Measurements from ENCODE around the gene PTPRH.

The PTPRH gene

GRCh38 chr19:55241935-55242464 lies 32.7 kb upstream of the PTPRH start:
- Histone ChIP-seq H3K4me1 (ENCODE audit: control insufficient read depth in 1 of 2, insufficient read depth in 2 of 2, low read length in 2 of 2) (peaks cover 0 to under 1% of the 10 kb centered on the region in 2 donors), H3K4me3 (ENCODE audit: low read depth in 1 of 2, low read length in 2 of 2) (no peak overlapping the region), H3K36me3 (ENCODE audit: control insufficient read depth in 1 of 2, insufficient read depth in 2 of 2, low read length in 2 of 2) (peaks cover 62 to 99% of the 10 kb centered on the region in 2 donors), H3K27me3 (ENCODE audit: low read depth, low read length) (no peaks in the 10 kb centered on the region), H3K27ac (ENCODE audit: low read length) (no peak overlapping the region), H3K9me3 (ENCODE audit: control insufficient read depth in 1 of 2, low read length in 2 of 2) (no peaks in the 10 kb centered on the region)

- no peaks in the 10 kb centered on the region for H3K4me1 ChIP-seq (ENCODE audit: control insufficient read depth in 1 of 2, insufficient read depth in 2 of 2, low read length in 2 of 2)
- H3K36me3 ChIP-seq (ENCODE audit: control insufficient read depth in 1 of 2, insufficient read depth in 2 of 2, low read length in 2 of 2): peaks cover 68 to 99% of the 10 kb centered on the region in 2 donors
- no peaks in the 10 kb centered on the region for H3K27me3 ChIP-seq (ENCODE audit: low read depth, low read length)
- no peak overlapping the region for H3K4me3 ChIP-seq (ENCODE audit: low read depth in 1 of 2, low read length in 2 of 2)
- no peak overlapping the region for H3K27ac ChIP-seq (ENCODE audit: low read length)
- no peaks in the 10 kb centered on the region for H3K9me3 ChIP-seq (ENCODE audit: control insufficient read depth in 1 of 2, low read length in 2 of 2)
Measured at GRCh38 chr19:55241143-55241934, 32.0 kb upstream of the PTPRH start.

GRCh38 chr19:55240713-55241020 lies 31.4 kb upstream of the PTPRH start:
- Histone ChIP-seq H3K9me3 (ENCODE audit: control insufficient read depth in 1 of 2, low read length in 2 of 2) (no peaks in the 10 kb centered on the region), H3K4me3 (ENCODE audit: low read depth in 1 of 2, low read length in 2 of 2) (no peak overlapping the region), H3K27me3 (ENCODE audit: low read depth, low read length) (no peaks in the 10 kb centered on the region), H3K27ac (ENCODE audit: low read length) (no peak overlapping the region), H3K36me3 (ENCODE audit: control insufficient read depth in 1 of 2, insufficient read depth in 2 of 2, low read length in 2 of 2) (peaks cover 69 to 99% of the 10 kb centered on the region in 2 donors), H3K4me1 (ENCODE audit: control insufficient read depth in 1 of 2, insufficient read depth in 2 of 2, low read length in 2 of 2) (no peaks in the 10 kb centered on the region)

- no peak overlapping the region for H3K27ac ChIP-seq (ENCODE audit: low read length)
- H3K36me3 ChIP-seq (ENCODE audit: control insufficient read depth in 1 of 2, insufficient read depth in 2 of 2, low read length in 2 of 2): peaks cover 70 to 96% of the 10 kb centered on the region in 2 donors
- no peaks in the 10 kb centered on the region for H3K4me1 ChIP-seq (ENCODE audit: control insufficient read depth in 1 of 2, insufficient read depth in 2 of 2, low read length in 2 of 2)
- no peaks in the 10 kb centered on the region for H3K9me3 ChIP-seq (ENCODE audit: control insufficient read depth in 1 of 2, low read length in 2 of 2)
- H3K4me3 ChIP-seq (ENCODE audit: low read depth in 1 of 2, low read length in 2 of 2): no peak overlapping the region
- no peaks in the 10 kb centered on the region for H3K27me3 ChIP-seq (ENCODE audit: low read depth, low read length)
Measured at GRCh38 chr19:55239004-55239403, 29.7 kb upstream of the PTPRH start.

GRCh38 chr19:55238030-55238429 lies 28.7 kb upstream of the PTPRH start:
- Histone ChIP-seq H3K27me3 (ENCODE audit: low read depth, low read length) (no peaks in the 10 kb centered on the region), H3K27ac (ENCODE audit: low read length) (no peak overlapping the region), H3K9me3 (ENCODE audit: control insufficient read depth in 1 of 2, low read length in 2 of 2) (no peaks in the 10 kb centered on the region), H3K36me3 (ENCODE audit: control insufficient read depth in 1 of 2, insufficient read depth in 2 of 2, low read length in 2 of 2) (peaks cover 66 to 93% of the 10 kb centered on the region in 2 donors), H3K4me1 (ENCODE audit: control insufficient read depth in 1 of 2, insufficient read depth in 2 of 2, low read length in 2 of 2) (no peaks in the 10 kb centered on the region), H3K4me3 (ENCODE audit: low read depth in 1 of 2, low read length in 2 of 2) (no peak overlapping the region)

- peaks cover 0 to 11% of the 10 kb centered on the region in 2 donors for H3K4me1 ChIP-seq (ENCODE audit: control insufficient read depth in 1 of 2, insufficient read depth in 2 of 2, low read length in 2 of 2)
- H3K36me3 ChIP-seq (ENCODE audit: control insufficient read depth in 1 of 2, insufficient read depth in 2 of 2, low read length in 2 of 2): peaks cover 39 to 85% of the 10 kb centered on the region in 2 donors
- H3K27me3 ChIP-seq (ENCODE audit: low read depth, low read length): no peaks in the 10 kb centered on the region
- no peak overlapping the region for H3K4me3 ChIP-seq (ENCODE audit: low read depth in 1 of 2, low read length in 2 of 2)
- no peaks in the 10 kb centered on the region for H3K9me3 ChIP-seq (ENCODE audit: control insufficient read depth in 1 of 2, low read length in 2 of 2)
- no peak overlapping the region for H3K27ac ChIP-seq (ENCODE audit: low read length)
Measured at GRCh38 chr19:55232986-55233385, 23.7 kb upstream of the PTPRH start.

- H3K36me3 ChIP-seq (ENCODE audit: control insufficient read depth in 1 of 2, insufficient read depth in 2 of 2, low read length in 2 of 2): peaks cover 32 to 79% of the 10 kb centered on the region in 2 donors
- H3K27me3 ChIP-seq (ENCODE audit: low read depth, low read length): no peaks in the 10 kb centered on the region
- H3K4me3 ChIP-seq (ENCODE audit: low read depth in 1 of 2, low read length in 2 of 2): no peak overlapping the region
- no peaks in the 10 kb centered on the region for H3K9me3 ChIP-seq (ENCODE audit: control insufficient read depth in 1 of 2, low read length in 2 of 2)
- H3K27ac ChIP-seq (ENCODE audit: low read length): no peak overlapping the region
- H3K4me1 ChIP-seq (ENCODE audit: control insufficient read depth in 1 of 2, insufficient read depth in 2 of 2, low read length in 2 of 2): peaks cover 0 to 16% of the 10 kb centered on the region in 2 donors
Measured at GRCh38 chr19:55232286-55232602, 22.9 kb upstream of the PTPRH start.

- Histone ChIP-seq H3K4me1 (ENCODE audit: control insufficient read depth in 1 of 2, insufficient read depth in 2 of 2, low read length in 2 of 2) (peaks cover 0 to 16% of the 10 kb centered on the region in 2 donors), H3K27me3 (ENCODE audit: low read depth, low read length) (no peaks in the 10 kb centered on the region), H3K4me3 (ENCODE audit: low read depth in 1 of 2, low read length in 2 of 2) (no peak overlapping the region), H3K36me3 (ENCODE audit: control insufficient read depth in 1 of 2, insufficient read depth in 2 of 2, low read length in 2 of 2) (peaks cover 26 to 79% of the 10 kb centered on the region in 2 donors), H3K27ac (ENCODE audit: low read length) (no peak overlapping the region), H3K9me3 (ENCODE audit: control insufficient read depth in 1 of 2, low read length in 2 of 2) (no peaks in the 10 kb centered on the region)
Measured at GRCh38 chr19:55231391-55232285, 22.3 kb upstream of the PTPRH start.

GRCh38 chr19:55230780-55231179 lies 21.5 kb upstream of the PTPRH start:
- Histone ChIP-seq H3K36me3 (ENCODE audit: control insufficient read depth in 1 of 2, insufficient read depth in 2 of 2, low read length in 2 of 2) (peaks cover 18 to 78% of the 10 kb centered on the region in 2 donors), H3K4me3 (ENCODE audit: low read depth in 1 of 2, low read length in 2 of 2) (no peak overlapping the region), H3K27ac (ENCODE audit: low read length) (no peak overlapping the region), H3K4me1 (ENCODE audit: control insufficient read depth in 1 of 2, insufficient read depth in 2 of 2, low read length in 2 of 2) (peaks cover 0 to 16% of the 10 kb centered on the region in 2 donors), H3K27me3 (ENCODE audit: low read depth, low read length) (no peaks in the 10 kb centered on the region), H3K9me3 (ENCODE audit: control insufficient read depth in 1 of 2, low read length in 2 of 2) (no peaks in the 10 kb centered on the region)

GRCh38 chr19:55230329-55230728 lies 21.0 kb upstream of the PTPRH start:
- H3K4me3 ChIP-seq (ENCODE audit: low read depth in 1 of 2, low read length in 2 of 2): no peak overlapping the region
- no peaks in the 10 kb centered on the region for H3K27me3 ChIP-seq (ENCODE audit: low read depth, low read length)
- no peak overlapping the region for H3K27ac ChIP-seq (ENCODE audit: low read length)
- peaks cover 0 to 16% of the 10 kb centered on the region in 2 donors for H3K4me1 ChIP-seq (ENCODE audit: control insufficient read depth in 1 of 2, insufficient read depth in 2 of 2, low read length in 2 of 2)
- H3K36me3 ChIP-seq (ENCODE audit: control insufficient read depth in 1 of 2, insufficient read depth in 2 of 2, low read length in 2 of 2): peaks cover 18 to 78% of the 10 kb centered on the region in 2 donors
- no peaks in the 10 kb centered on the region for H3K9me3 ChIP-seq (ENCODE audit: control insufficient read depth in 1 of 2, low read length in 2 of 2)

- H3K36me3 ChIP-seq (ENCODE audit: control insufficient read depth in 1 of 2, insufficient read depth in 2 of 2, low read length in 2 of 2): peaks cover 13 to 72% of the 10 kb centered on the region in 2 donors
- no peak overlapping the region for H3K4me3 ChIP-seq (ENCODE audit: low read depth in 1 of 2, low read length in 2 of 2)
- no peak overlapping the region for H3K27ac ChIP-seq (ENCODE audit: low read length)
- no peaks in the 10 kb centered on the region for H3K27me3 ChIP-seq (ENCODE audit: low read depth, low read length)
- H3K4me1 ChIP-seq (ENCODE audit: control insufficient read depth in 1 of 2, insufficient read depth in 2 of 2, low read length in 2 of 2): peaks cover 0 to 16% of the 10 kb centered on the region in 2 donors
- no peaks in the 10 kb centered on the region for H3K9me3 ChIP-seq (ENCODE audit: control insufficient read depth in 1 of 2, low read length in 2 of 2)
Measured at GRCh38 chr19:55229789-55230182, 20.5 kb upstream of the PTPRH start.

Measured in muscle layer of duodenum (tissue), 2 donors.